ENCODE results near the gene CHRM2. TPM values are rescaled to one million over a fixed set of nuclear protein-coding genes. Genes with fewer than 3 reads are reported as not detected.

The CHRM2 gene
- total RNA-seq = 3.0 and 8.7 TPM in 2 replicates

GRCh38 chr7:136868496-136869000 is at the start of gene CHRM2:
Gene CHRM2, plus strand, starts transcription at chr7:136868652. Its CDS starts 146,214 bp downstream, at chr7:137014866.

Measured in smooth muscle cell of the pulmonary artery (primary cell).